ENCODE results near the gene CBX5.
A peak's percentile ranks its signal among the peaks of the same experiment; 100 is the strongest.

The CBX5 gene

DNA sequence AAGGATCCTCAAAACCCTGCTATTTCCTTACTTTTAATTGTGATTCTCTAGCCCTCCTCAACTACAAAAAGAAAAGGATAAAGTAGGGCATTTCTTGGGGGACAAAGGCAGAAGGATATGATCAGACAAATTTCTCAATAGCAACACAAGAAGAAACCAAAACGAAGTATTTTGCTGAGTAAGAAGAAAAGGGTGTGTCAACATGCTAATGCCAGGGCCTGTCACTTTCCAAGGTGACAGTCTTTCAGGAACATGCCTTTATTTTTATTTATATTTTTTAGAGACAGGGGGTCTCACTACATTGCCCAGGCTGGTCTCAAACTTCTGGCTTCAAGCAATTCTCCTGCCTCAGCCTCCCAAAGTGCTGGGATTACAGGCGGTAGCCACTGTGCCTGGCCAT lies 39.8 kb downstream of the CBX5 start:
- H3K18ac ChIP-seq (ENCODE audit: low read depth in 1 of 2, low read length in 2 of 2): no peak overlapping the region
- H3K9ac ChIP-seq (ENCODE audit: low read length): no peak overlapping the region
- H4K8ac ChIP-seq (ENCODE audit: low read length): no peak overlapping the region
- no peak overlapping the region for H3K27ac ChIP-seq (ENCODE audit: low read length, poor library complexity, severe bottlenecking)
- H3K4me1 ChIP-seq (ENCODE audit: control insufficient read depth, insufficient read depth, low read depth, low read length): no peaks in the 10 kb centered on the region
- H3K23ac ChIP-seq (ENCODE audit: low read length in 2 of 2): no peak overlapping the region
- no peaks in the 10 kb centered on the region for H3K9me3 ChIP-seq (ENCODE audit: control insufficient read depth, low read length)
- H3K4me3 ChIP-seq (ENCODE audit: insufficient read depth in 1 of 2, low read depth in 1 of 2, low read length in 2 of 2): no peak overlapping the region
- H3K36me3 ChIP-seq (ENCODE audit: control insufficient read depth in 1 of 2, insufficient read depth in 2 of 2, low read depth in 1 of 2, low read length in 2 of 2): peaks cover 11 to 77% of the 10 kb centered on the region in 2 experiments
- no peak overlapping the region for H3K4ac ChIP-seq (ENCODE audit: low read depth in 1 of 2, low read length in 2 of 2)
- H2AFZ ChIP-seq (ENCODE audit: low read depth, low read length): no peak overlapping the region
- H2BK5ac ChIP-seq (ENCODE audit: low read depth, low read length, poor library complexity, severe bottlenecking): no peak overlapping the region
- no peak for DNase-seq
- no peak overlapping the region for H2BK120ac ChIP-seq (ENCODE audit: low read depth, low read length)
- no peak overlapping the region for H2BK12ac ChIP-seq (ENCODE audit: low read length in 2 of 2)
- no peak overlapping the region for H3K4me2 ChIP-seq (ENCODE audit: low read length, poor library complexity, severe bottlenecking)
- H3K14ac ChIP-seq (ENCODE audit: low read length in 2 of 2): no peak overlapping the region
- H3K27me3 ChIP-seq (ENCODE audit: control insufficient read depth in 1 of 2, insufficient read depth in 1 of 2, low read length in 2 of 2): no peaks in the 10 kb centered on the region
- H4K91ac ChIP-seq (ENCODE audit: low read length): no peak overlapping the region
- H3K79me1 ChIP-seq (replicated peaks; ENCODE audit: low read length, poor library complexity, severe bottlenecking): peaks cover 21% of the 10 kb centered on the region
- no peak overlapping the region for H2BK15ac ChIP-seq (ENCODE audit: low read depth, poor library complexity, severe bottlenecking)
- H2AK5ac ChIP-seq (ENCODE audit: low read length, severe bottlenecking): no peak overlapping the region
- 94% methylated on average over 2 of the region's 2 CpGs for WGBS

DNA sequence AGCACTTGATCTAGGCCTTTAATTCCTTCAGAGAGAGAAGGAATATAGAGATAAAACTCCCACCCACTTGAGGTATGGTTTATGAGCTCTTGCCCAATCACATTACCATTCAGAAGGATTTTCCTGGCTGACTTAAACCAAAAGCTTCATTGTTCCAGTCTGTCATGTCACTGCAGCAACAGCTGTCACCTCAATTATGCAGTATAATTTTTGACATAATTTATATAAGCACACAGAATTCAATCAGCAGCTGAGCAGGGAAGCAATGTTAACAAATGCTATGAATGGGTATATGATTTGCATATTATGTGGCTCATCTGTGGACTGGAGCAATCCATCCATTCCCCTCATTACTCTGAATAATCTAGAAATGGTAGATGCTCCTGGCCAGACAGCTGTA lies 40.3 kb downstream of the CBX5 start:
- Histone ChIP-seq H3K9me3 (ENCODE audit: control insufficient read depth, low read length) (no peaks in the 10 kb centered on the region), H3K23ac (ENCODE audit: low read length in 2 of 2) (no peak overlapping the region), H2AK5ac (ENCODE audit: low read length, severe bottlenecking) (no peak overlapping the region), H3K36me3 (ENCODE audit: control insufficient read depth in 1 of 2, insufficient read depth in 2 of 2, low read depth in 1 of 2, low read length in 2 of 2) (peaks cover 7 to 73% of the 10 kb centered on the region in 2 experiments), H2BK120ac (ENCODE audit: low read depth, low read length) (no peak overlapping the region), H2BK12ac (ENCODE audit: low read length in 2 of 2) (no peak overlapping the region), H2AFZ (ENCODE audit: low read depth, low read length) (no peak overlapping the region), H2BK15ac (ENCODE audit: low read depth, poor library complexity, severe bottlenecking) (no peak overlapping the region), H3K4me3 (ENCODE audit: insufficient read depth in 1 of 2, low read depth in 1 of 2, low read length in 2 of 2) (no peak overlapping the region), H4K8ac (ENCODE audit: low read length) (no peak overlapping the region), H3K27ac (ENCODE audit: low read length, poor library complexity, severe bottlenecking) (no peak overlapping the region), H3K27me3 (ENCODE audit: control insufficient read depth in 1 of 2, insufficient read depth in 1 of 2, low read length in 2 of 2) (no peaks in the 10 kb centered on the region), H3K4me1 (ENCODE audit: control insufficient read depth, insufficient read depth, low read depth, low read length) (no peaks in the 10 kb centered on the region), H3K14ac (ENCODE audit: low read length in 2 of 2) (no peak overlapping the region), H3K9ac (ENCODE audit: low read length) (no peak overlapping the region), H3K4me2 (ENCODE audit: low read length, poor library complexity, severe bottlenecking) (no peak overlapping the region), H3K4ac (ENCODE audit: low read depth in 1 of 2, low read length in 2 of 2) (no peak overlapping the region), H3K79me1 (replicated peaks; ENCODE audit: low read length, poor library complexity, severe bottlenecking) (peaks cover 21% of the 10 kb centered on the region), H2BK5ac (ENCODE audit: low read depth, low read length, poor library complexity, severe bottlenecking) (no peak overlapping the region), H3K18ac (ENCODE audit: low read depth in 1 of 2, low read length in 2 of 2) (no peak overlapping the region), H4K91ac (ENCODE audit: low read length) (no peak overlapping the region)
- no peak for DNase-seq

DNA sequence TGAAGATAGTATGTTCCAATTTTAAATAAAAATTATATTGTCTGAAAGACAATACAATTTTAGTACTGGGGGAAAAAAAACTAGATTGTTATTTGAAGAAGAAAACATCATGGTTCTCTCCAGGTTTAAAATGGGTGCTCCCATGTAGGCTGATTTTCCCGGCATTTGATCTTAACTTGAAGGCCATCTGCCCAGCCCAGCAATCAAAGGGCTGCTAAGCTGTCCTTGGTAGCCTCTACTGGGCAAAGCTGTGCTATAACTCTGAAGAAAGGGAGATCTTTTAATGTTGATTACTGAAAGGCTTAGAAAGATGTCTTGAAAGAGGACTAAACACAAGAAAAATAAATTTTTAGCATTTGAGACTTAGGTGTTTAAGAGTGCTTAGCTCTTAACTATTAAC lies 41.4 kb downstream of the CBX5 start:
- Histone ChIP-seq H4K91ac (ENCODE audit: low read length) (no peak overlapping the region), H3K9me3 (ENCODE audit: control insufficient read depth, low read length) (no peaks in the 10 kb centered on the region), H3K18ac (ENCODE audit: low read depth in 1 of 2, low read length in 2 of 2) (no peak overlapping the region), H3K4me3 (ENCODE audit: insufficient read depth in 1 of 2, low read depth in 1 of 2, low read length in 2 of 2) (no peak overlapping the region), H3K4me1 (ENCODE audit: control insufficient read depth, insufficient read depth, low read depth, low read length) (no peaks in the 10 kb centered on the region), H3K36me3 (ENCODE audit: control insufficient read depth in 1 of 2, insufficient read depth in 2 of 2, low read depth in 1 of 2, low read length in 2 of 2) (peaks cover 8 to 64% of the 10 kb centered on the region in 2 experiments), H2BK12ac (ENCODE audit: low read length in 2 of 2) (no peak overlapping the region), H3K4ac (ENCODE audit: low read depth in 1 of 2, low read length in 2 of 2) (no peak overlapping the region), H2AK5ac (ENCODE audit: low read length, severe bottlenecking) (no peak overlapping the region), H2AFZ (ENCODE audit: low read depth, low read length) (no peak overlapping the region), H3K14ac (ENCODE audit: low read length in 2 of 2) (no peak overlapping the region), H2BK5ac (ENCODE audit: low read depth, low read length, poor library complexity, severe bottlenecking) (no peak overlapping the region), H3K9ac (ENCODE audit: low read length) (no peak overlapping the region), H3K4me2 (ENCODE audit: low read length, poor library complexity, severe bottlenecking) (no peak overlapping the region), H2BK15ac (ENCODE audit: low read depth, poor library complexity, severe bottlenecking) (no peak overlapping the region), H3K23ac (ENCODE audit: low read length in 2 of 2) (no peak overlapping the region), H3K79me1 (replicated peaks; ENCODE audit: low read length, poor library complexity, severe bottlenecking) (peaks cover 19% of the 10 kb centered on the region), H2BK120ac (ENCODE audit: low read depth, low read length) (no peak overlapping the region), H4K8ac (ENCODE audit: low read length) (no peak overlapping the region), H3K27me3 (ENCODE audit: control insufficient read depth in 1 of 2, insufficient read depth in 1 of 2, low read length in 2 of 2) (no peaks in the 10 kb centered on the region), H3K27ac (ENCODE audit: low read length, poor library complexity, severe bottlenecking) (no peak overlapping the region)
- DNase-seq: no peak
- 98% methylated on average over 1 of the region's 1 CpG for WGBS

DNA sequence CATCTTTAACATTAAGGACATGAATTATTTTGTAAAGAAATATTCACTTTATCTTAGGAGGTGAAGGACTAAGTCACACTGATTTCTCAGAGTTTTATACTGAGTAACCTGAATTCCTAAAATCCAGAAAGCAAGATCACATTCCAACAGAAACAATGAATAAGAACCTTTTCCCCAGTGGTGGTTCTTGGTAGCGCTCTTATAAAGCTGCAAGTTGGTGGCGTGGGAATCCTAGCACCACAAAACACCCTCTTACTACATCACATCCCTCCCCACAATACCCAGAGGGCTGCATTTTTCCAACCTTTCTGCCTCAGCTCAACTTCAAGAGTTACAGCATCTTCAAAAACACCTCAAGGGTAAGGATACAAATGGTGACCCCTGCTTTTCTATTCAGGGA lies 47.1 kb downstream of the CBX5 start:
- Histone ChIP-seq H2BK5ac (ENCODE audit: low read depth, low read length, poor library complexity, severe bottlenecking) (no peak overlapping the region), H2BK15ac (ENCODE audit: low read depth, poor library complexity, severe bottlenecking) (no peak overlapping the region), H3K27ac (ENCODE audit: low read length, poor library complexity, severe bottlenecking) (no peak overlapping the region), H3K27me3 (ENCODE audit: control insufficient read depth in 1 of 2, insufficient read depth in 1 of 2, low read length in 2 of 2) (no peaks in the 10 kb centered on the region), H4K8ac (ENCODE audit: low read length) (no peak overlapping the region), H2AK5ac (ENCODE audit: low read length, severe bottlenecking) (no peak overlapping the region), H2AFZ (ENCODE audit: low read depth, low read length) (no peak overlapping the region), H3K36me3 (ENCODE audit: control insufficient read depth in 1 of 2, insufficient read depth in 2 of 2, low read depth in 1 of 2, low read length in 2 of 2) (peaks cover 3 to 18% of the 10 kb centered on the region in 2 experiments), H3K9me3 (ENCODE audit: control insufficient read depth, low read length) (no peaks in the 10 kb centered on the region), H3K4me1 (ENCODE audit: control insufficient read depth, insufficient read depth, low read depth, low read length) (peaks cover 9% of the 10 kb centered on the region), H3K4ac (ENCODE audit: low read depth in 1 of 2, low read length in 2 of 2) (no peak overlapping the region), H2BK12ac (ENCODE audit: low read length in 2 of 2) (no peak overlapping the region), H2BK120ac (ENCODE audit: low read depth, low read length) (no peak overlapping the region), H3K79me1 (replicated peaks; ENCODE audit: low read length, poor library complexity, severe bottlenecking) (peaks cover 10% of the 10 kb centered on the region), H3K18ac (ENCODE audit: low read depth in 1 of 2, low read length in 2 of 2) (no peak overlapping the region), H3K23ac (ENCODE audit: low read length in 2 of 2) (no peak overlapping the region), H3K4me3 (ENCODE audit: insufficient read depth in 1 of 2, low read depth in 1 of 2, low read length in 2 of 2) (no peak overlapping the region), H4K91ac (ENCODE audit: low read length) (no peak overlapping the region), H3K9ac (ENCODE audit: low read length) (no peak overlapping the region), H3K4me2 (ENCODE audit: low read length, poor library complexity, severe bottlenecking) (no peak overlapping the region), H3K14ac (ENCODE audit: low read length in 2 of 2) (no peak overlapping the region)
- peak; percentile 56 for DNase-seq
- 92% methylated on average over 2 of the region's 2 CpGs for WGBS

Measured in mesenchymal stem cell (in vitro differentiated cells and primary cell).